ENCODE data around the gene TAS1R2.

DNA sequence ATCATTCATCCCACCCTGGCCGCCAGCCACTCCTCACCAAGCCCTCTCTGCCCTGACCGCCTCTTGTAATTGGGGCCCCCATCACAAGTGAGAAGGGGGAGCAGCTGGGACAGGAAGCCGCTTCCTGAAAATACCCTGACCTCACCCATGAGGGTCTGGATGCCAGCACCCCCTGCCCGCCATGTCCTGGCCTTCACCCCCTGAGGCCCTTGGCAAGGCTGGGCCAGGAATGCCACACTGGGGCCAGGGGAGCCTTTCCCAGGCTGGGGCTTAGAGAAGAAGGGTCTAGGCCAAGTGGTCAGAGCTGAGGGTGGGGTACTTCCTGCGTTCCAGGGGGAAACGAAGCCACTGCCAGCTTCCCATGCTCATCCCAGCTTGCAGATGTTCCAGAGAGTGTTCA, 60.5 kb downstream of the TAS1R2 start:
- TF ChIP-seq POLR2A (IDR thresholded peaks at IDR 0.05): no peak
- TF ChIP-seq, protein P1, sequence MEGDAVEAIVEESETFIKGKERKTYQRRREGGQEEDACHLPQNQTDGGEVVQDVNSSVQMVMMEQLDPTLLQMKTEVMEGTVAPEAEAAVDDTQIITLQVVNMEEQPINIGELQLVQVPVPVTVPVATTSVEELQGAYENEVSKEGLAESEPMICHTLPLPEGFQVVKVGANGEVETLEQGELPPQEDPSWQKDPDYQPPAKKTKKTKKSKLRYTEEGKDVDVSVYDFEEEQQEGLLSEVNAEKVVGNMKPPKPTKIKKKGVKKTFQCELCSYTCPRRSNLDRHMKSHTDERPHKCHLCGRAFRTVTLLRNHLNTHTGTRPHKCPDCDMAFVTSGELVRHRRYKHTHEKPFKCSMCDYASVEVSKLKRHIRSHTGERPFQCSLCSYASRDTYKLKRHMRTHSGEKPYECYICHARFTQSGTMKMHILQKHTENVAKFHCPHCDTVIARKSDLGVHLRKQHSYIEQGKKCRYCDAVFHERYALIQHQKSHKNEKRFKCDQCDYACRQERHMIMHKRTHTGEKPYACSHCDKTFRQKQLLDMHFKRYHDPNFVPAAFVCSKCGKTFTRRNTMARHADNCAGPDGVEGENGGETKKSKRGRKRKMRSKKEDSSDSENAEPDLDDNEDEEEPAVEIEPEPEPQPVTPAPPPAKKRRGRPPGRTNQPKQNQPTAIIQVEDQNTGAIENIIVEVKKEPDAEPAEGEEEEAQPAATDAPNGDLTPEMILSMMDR (IDR thresholded peaks at IDR 0.05): no peak
